Activated gamma-delta T cell (primary cell): ENCODE data around the gene CDK5.

ENCODE experiments used
- DNase-seq: peaks from one replicate; lab custom pipeline; 2025; lab: John Stamatoyannopoulos, UW

CDK5 gene

GRCh38 chr7:151087245-151088018 lies 29.7 kb upstream of the CDK5 start:
- no peak for DNase-seq

- no peak for DNase-seq
Measured at GRCh38 chr7:151086802-151087244, 29.1 kb upstream of the CDK5 start.

DNA sequence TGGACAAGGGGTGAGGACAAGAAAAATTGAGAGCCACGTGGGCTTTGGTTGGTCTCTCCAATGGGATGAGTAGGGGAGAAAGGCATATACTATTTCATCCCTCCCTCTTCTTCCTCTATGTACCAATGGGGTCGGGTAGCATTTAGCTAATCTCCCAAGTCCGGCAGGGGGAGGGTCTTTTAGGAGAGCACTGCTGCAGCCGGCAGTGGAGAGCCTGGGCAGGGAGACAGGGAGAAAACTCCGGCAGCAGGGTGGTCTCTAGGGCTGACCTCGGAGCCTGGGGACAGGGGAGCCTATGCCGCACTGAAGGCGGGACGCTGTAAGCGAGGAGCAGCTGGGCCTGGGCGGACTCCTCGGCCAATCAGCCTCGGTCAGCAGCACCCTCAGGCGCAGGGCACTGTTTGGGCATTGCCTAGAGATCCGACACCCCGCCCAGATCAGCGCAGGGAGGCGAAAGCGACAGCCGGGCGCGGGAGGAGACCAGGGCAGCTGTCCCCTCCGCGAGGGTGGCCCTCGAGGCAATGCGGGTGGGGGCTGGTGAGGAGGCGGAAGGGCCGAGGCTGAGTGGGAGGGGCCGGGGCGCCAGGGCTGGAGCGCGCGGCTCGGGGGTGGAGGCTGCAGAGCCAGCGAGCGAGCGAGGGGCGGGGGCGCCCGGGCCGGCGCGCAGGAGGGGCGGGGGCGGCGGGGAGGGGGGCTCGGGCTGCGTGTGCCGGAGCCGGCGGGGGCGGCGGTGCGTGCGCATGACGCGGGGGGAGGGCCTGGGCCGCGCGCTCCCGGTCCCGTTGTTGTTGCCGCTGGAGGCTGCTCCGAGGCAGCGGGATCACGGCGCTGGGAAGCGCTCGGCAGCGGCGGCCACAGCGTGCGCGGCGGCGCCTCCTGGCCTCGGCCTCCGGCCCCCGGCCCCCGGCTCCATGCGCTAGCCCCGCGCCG lies 28.3 kb upstream of the CDK5 start, which contains the start of gene AGAP3:
Gene AGAP3, plus strand, starts transcription at position 785 of the 930 bp plus-strand sequence. CDS start 267 bp downstream, outside the sequence.
- DNase-seq, result peak; percentile 62

- no peak for DNase-seq
Measured at GRCh38 chr7:151085329-151085690, 27.6 kb upstream of the CDK5 start.

GRCh38 chr7:151083824-151084160 lies 26.1 kb upstream of the CDK5 start:
- no peak for DNase-seq

GRCh38 chr7:151083071-151083823 lies 25.6 kb upstream of the CDK5 start, which contains the start of gene TMUB1:
Gene TMUB1 (minus strand): TSS chr7:151083493. CDS start chr7:151082563, 930 bp downstream.
- DNase-seq, result peak; percentile 92

- no peak for DNase-seq
Measured at GRCh38 chr7:151082141-151083070, 24.7 kb upstream of the CDK5 start.

DNA sequence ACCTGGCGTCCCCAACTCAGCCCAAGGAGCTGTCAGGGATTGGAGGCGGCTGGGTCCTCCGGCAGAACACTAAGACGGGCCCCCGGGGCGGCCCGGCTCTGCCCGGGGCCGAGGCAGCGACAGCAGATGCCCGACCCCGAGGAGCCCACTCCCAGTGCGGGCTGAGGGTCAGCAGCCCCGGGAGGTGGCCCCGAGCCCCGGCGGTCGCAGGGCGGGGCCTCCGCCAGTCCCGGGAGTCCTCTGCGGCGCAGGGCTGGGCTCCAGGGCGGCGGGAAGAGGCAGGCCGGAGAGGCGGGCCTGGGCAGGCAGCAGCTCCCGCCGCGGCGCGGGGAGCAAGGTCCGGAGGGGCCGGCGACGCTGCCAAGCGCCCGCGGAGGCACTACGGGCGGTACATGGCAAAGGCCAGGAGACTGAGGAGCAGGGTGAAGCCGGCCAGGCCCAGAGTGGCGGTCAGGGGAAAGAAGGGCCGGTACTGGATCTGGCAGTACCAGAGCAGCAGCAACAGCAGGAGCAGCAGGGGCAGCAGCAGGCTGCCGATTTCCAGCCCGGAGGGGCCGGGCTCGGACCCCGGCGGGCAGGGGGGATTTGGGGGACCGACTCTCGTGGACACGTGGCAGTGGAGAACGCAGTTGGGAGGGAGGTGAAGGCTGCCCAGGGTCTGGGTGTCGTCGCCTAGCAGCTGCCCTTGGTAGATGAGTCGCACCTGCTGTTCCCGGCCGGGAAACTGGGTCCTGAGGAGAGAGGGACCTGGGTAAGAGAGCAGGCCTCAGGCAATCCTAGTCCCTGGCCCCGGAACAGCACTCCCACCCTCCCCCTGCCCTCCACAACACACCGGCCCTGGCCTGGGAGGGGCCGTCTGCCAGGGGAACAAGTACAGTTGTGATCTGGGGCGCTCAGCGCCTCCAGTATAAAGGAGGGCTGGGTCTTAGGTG lies 23.7 kb upstream of the CDK5 start:
- no peak for DNase-seq

GRCh38 chr7:151080522-151081169 lies 22.9 kb upstream of the CDK5 start, which contains the start of gene FASTK:
Gene FASTK (minus strand): TSS chr7:151080809. CDS start chr7:151080766, 43 bp downstream.
- DNase-seq, result peak; percentile 78

DNA sequence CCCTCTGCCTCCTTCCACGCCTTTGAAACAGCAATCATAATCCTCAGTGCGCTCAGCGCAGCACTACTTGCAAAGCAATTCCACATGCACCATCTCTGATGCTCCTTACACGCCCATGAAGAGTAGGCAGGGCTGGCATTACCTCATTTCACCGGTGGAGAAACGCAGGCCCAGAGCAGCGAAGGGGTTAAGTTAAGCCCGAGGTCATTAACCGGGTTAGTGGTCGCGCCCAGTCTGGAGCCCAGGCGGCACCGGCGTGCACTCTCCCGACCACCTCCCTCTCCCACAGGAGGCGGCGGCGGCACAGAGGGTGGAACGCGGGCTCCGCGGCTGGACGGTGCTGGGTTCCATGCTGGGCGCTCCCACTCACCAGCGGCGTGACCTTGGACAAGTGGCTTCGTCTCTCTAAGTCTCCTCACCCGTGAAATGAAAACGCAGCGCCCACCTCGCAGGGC lies 22.4 kb upstream of the CDK5 start:
- DNase-seq, result no peak

GRCh38 chr7:151079199-151079910 lies 21.7 kb upstream of the CDK5 start:
- no peak for DNase-seq

GRCh38 chr7:151078233-151079040 lies 20.7 kb upstream of the CDK5 start:
- no peak for DNase-seq

GRCh38 chr7:151077705-151078232 lies 20.1 kb upstream of the CDK5 start:
- DNase-seq, result no peak

GRCh38 chr7:151076863-151077704 lies 19.4 kb upstream of the CDK5 start:
- no peak for DNase-seq

- no peak for DNase-seq
Measured at GRCh38 chr7:151075978-151076426, 18.3 kb upstream of the CDK5 start.

DNA sequence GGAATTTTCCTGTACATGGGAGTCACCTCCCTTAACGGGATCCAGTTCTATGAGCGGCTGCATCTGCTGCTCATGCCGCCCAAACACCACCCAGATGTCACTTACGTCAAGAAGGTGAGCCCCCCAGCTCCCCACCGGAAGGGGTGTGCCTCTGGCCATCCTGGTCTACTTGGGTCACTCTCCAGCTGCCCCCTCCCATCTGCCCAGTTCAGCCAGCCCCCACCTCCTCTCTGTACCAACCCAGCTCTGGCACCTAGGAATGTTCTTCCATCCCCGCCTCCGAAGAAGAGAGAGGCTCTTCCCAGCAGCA lies 17.9 kb upstream of the CDK5 start:
- no peak for DNase-seq
